Left renal cortex interstitium (tissue), 4 donors: ENCODE measurements around the gene IQCB1. TPM values are rescaled to one million over a fixed set of nuclear protein-coding genes. Genes with fewer than 3 reads are reported as not detected.
"Not testable (repeated sequence)": the region's sequence is repeated elsewhere in the genome, so short reads cannot be mapped to it uniquely, and the experiment has no call there.

Experiments used
- DNase-seq, 4 donors: peaks; one replicate each; pipeline ENCODE4 v3.0.0-alpha.2; 2013; ENCODE audit warnings: low read depth in 4 of 4, low spot score in 2 of 4, missing footprints in 1 of 4
- polyA plus RNA-seq, 4 donors: library from polyadenylated mRNA; unstranded; fragments of 120-200 nt; gene quantifications; one replicate each; pipeline ENCODE4 v1.2.1, GENCODE V29; 2013; ENCODE audit not compliant: insufficient read length in 4 of 4

IQCB1 gene
- polyA plus RNA-seq, 4 donors = 29.1 to 40.7 (median 39.2) TPM

- no peak for DNase-seq
Observed at GRCh38 chr3:121818578-121818977, 16.3 kb downstream of the IQCB1 start.

GRCh38 chr3:121817753-121818152 lies 17.1 kb downstream of the IQCB1 start:
- DNase-seq = no peak

GRCh38 chr3:121809249-121809648 lies 25.6 kb downstream of the IQCB1 start:
- no peak for DNase-seq

- no peak for DNase-seq
Observed at GRCh38 chr3:121803771-121804320, 31.0 kb downstream of the IQCB1 start.

GRCh38 chr3:121800906-121801305 lies 34.0 kb downstream of the IQCB1 start:
- DNase-seq = no peak

- DNase-seq = no peak
Observed at GRCh38 chr3:121796970-121797369, 37.9 kb downstream of the IQCB1 start.

- no peak for DNase-seq
Observed at GRCh38 chr3:121794264-121794983, 40.4 kb downstream of the IQCB1 start.

GRCh38 chr3:121793078-121793477 lies 41.8 kb downstream of the IQCB1 start:
- no peak for DNase-seq

- no peak for DNase-seq
Observed at GRCh38 chr3:121786485-121786884, 48.4 kb downstream of the IQCB1 start.

- not testable (repeated sequence) for DNase-seq
Observed at GRCh38 chr3:121782784-121783183, 52.1 kb downstream of the IQCB1 start.

- no peak for DNase-seq
Observed at GRCh38 chr3:121781611-121782010, 53.2 kb downstream of the IQCB1 start.

- DNase-seq = not testable (repeated sequence)
Observed at GRCh38 chr3:121775095-121775494, 59.8 kb downstream of the IQCB1 start.

GRCh38 chr3:121769246-121769645 lies 65.6 kb downstream of the IQCB1 start:
- DNase-seq = no peak

GRCh38 chr3:121768452-121768851 lies 66.4 kb downstream of the IQCB1 start:
- DNase-seq = no peak

- DNase-seq = no peak
Observed at GRCh38 chr3:121759541-121760202, 75.2 kb downstream of the IQCB1 start.

GRCh38 chr3:121758727-121759450 lies 76.0 kb downstream of the IQCB1 start:
- no peak for DNase-seq

GRCh38 chr3:121757812-121758545 lies 76.9 kb downstream of the IQCB1 start:
- no peak for DNase-seq

- no peak for DNase-seq
Observed at GRCh38 chr3:121757087-121757811, 77.6 kb downstream of the IQCB1 start.

- no peak for DNase-seq
Observed at GRCh38 chr3:121752772-121753171, 82.1 kb downstream of the IQCB1 start.

- DNase-seq = no peak
Observed at GRCh38 chr3:121752261-121752660, 82.6 kb downstream of the IQCB1 start.
